ENCODE measurements around the gene ZNF507.
"Not testable (repeated sequence)": the region's sequence is repeated elsewhere in the genome, so short reads cannot be mapped to it uniquely, and the experiment has no call there.

ZNF507 gene

GRCh38 chr19:32415246-32415645, 69.8 kb downstream of the ZNF507 start:
- DNase-seq (ENCODE audit: low spot score): no peak

GRCh38 chr19:32415669-32416068, 70.3 kb downstream of the ZNF507 start:
- no peak for DNase-seq (ENCODE audit: low spot score)

- DNase-seq (ENCODE audit: low spot score): no peak
Measured at GRCh38 chr19:32416749-32417456, 71.5 kb downstream of the ZNF507 start.

GRCh38 chr19:32418155-32418554, 72.7 kb downstream of the ZNF507 start:
- no peak for DNase-seq (ENCODE audit: low spot score)

- no peak for DNase-seq (ENCODE audit: low spot score)
Measured at GRCh38 chr19:32421589-32422361, 76.4 kb downstream of the ZNF507 start.

- DNase-seq (ENCODE audit: low spot score): no peak
Measured at GRCh38 chr19:32422435-32422834, 77.0 kb downstream of the ZNF507 start.

- DNase-seq (ENCODE audit: low spot score): not testable (repeated sequence)
Measured at GRCh38 chr19:32423944-32424343, 78.5 kb downstream of the ZNF507 start.

- DNase-seq (ENCODE audit: low spot score): no peak
Measured at GRCh38 chr19:32427536-32427935, 82.1 kb downstream of the ZNF507 start.

- DNase-seq (ENCODE audit: low spot score): no peak
Measured at GRCh38 chr19:32436692-32437091, 91.3 kb downstream of the ZNF507 start.

GRCh38 chr19:32437096-32437495, 91.7 kb downstream of the ZNF507 start:
- DNase-seq (ENCODE audit: low spot score): no peak
